M059J (cell line): ENCODE measurements around the gene DALRD3. TPM values are rescaled to one million over a fixed set of nuclear protein-coding genes. Genes with fewer than 3 reads are reported as not detected.
"Not testable (repeated sequence)": the region's sequence is repeated elsewhere in the genome, so short reads cannot be mapped to it uniquely, and the experiment has no call there.

Experiments used
- DNase-seq: peaks from one replicate; pipeline ENCODE4 v3.0.0-alpha.2; 2012; ENCODE audit warnings: low read depth
- total RNA-seq: library from RNA; depleted of rRNA; stranded (reverse); fragments of >200 nt; shearing (Covaris generic); gene quantifications from 2 replicates; pipeline ENCODE4 v1.2.3, GENCODE V29; 2014

The DALRD3 gene
- total RNA-seq, 1 experiment from 2014 or later, result 23.2 TPM

DNA sequence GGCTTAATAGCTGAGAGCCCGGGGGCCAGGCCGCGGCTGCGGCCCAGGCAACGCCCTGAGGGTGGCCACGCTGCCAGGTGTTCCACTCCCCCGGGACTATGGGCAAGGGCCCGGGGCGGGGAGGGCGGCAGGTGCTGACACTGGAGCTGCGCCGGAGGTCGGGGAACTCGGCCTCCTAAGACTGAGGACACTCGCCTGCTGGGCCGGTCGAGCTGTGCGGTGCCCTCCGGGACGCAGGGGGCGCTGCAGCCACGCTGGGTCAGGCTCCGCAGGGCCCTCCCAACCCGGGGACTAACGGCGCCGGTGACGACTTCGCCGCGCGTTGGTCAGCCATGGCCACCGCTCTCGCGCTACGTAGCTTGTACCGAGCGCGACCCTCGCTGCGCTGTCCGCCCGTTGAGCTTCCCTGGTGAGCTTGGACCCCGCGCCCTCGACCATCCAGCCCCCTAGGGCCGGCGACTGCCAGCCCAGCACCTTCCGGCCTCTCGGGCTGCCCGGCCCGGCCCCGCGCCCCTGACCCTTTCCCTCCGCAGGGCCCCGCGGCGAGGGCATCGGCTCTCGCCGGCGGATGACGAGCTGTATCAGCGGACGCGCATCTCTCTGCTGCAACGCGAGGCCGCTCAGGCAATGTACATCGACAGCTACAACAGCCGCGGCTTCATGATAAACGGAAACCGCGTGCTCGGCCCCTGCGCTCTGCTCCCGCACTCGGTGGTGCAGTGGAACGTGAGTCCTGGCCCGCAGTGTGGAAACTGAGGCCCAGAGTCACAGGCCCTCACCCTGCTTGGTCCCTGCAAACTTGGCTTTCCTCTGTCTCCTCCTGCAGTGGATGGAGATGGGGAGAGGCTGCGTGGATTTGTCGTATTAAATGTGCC is 3.7 kb upstream of the DALRD3 start, which contains the start of gene NDUFAF3:
Gene NDUFAF3 (plus strand): TSS at position 309 of the 875 bp plus-strand sequence. CDS start 24 bp downstream, at position 333.
- DNase-seq, result peak; percentile 88

DNA sequence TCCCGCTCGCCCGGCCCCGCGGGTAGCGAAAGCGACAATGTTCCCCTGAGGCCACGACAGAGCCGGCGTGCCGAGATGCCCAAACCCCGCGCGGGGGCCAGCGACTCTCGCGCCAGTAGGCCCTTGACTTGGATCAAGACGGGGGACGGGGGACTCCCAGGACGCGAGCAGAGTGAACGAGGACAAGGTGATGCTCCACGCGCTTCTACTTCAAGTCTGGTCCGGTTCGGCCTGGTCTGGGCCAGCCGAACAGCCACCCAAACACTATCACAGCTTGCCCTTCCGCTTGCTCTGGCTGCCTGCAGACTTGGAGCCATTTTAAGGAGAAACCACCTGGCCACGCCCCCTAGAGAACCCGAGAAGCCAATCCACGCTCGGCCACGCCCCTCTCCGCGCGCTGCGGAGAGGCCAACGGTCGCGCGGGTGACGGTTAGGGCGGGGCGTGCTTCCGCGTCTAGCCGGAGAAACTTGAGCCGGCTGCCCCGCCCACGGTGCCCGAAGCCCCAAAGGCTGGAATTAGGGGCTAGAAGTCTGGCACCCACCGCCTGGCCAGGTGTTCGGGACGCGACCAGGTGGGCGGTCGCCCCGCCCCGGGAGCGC is 2.9 kb upstream of the DALRD3 start:
- DNase-seq, result peak; percentile 95

DNA sequence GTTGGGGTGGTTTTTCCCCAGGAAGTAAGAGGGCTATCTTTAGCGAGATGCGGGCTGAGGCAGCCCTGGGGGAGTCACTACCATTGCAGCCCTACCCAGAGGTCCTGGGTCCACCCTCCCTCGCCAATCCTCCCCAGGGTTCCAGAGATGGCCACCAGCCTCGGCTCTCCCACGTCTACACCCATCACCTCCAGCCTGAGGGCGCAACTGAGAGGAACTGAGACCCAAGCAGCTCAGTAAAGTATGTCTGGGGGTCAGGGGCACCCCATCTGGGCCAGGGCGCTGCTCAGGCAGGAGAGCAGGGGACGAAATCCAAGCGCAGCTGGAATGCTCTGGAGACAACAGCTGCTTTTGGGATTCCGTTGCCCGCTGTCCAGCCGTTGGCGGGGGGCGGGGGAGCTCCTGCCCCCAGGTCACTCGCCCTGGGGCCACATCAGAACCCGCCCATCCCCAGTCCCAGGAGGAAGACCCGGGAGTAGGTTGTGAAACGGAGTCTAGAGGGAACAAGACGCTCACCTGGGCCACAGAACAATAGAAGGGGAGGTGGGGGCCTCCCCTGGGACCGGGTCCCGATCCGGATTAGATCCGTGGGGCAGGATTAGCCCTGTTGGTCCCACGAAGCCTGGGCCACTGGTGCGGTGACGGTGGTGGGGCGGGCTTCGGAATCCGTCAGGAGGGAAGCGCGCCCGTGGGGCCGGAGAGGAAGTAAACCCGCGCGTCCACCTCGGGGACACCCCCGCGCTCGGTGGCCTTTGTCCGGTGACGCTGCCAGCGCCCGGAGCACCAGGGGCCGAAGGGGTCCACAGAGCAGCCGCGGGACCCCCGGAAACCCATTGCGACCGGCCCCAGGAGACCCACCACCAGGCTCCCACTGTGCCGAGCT is 2.2 kb upstream of the DALRD3 start:
- peak; percentile 27 for DNase-seq

DNA sequence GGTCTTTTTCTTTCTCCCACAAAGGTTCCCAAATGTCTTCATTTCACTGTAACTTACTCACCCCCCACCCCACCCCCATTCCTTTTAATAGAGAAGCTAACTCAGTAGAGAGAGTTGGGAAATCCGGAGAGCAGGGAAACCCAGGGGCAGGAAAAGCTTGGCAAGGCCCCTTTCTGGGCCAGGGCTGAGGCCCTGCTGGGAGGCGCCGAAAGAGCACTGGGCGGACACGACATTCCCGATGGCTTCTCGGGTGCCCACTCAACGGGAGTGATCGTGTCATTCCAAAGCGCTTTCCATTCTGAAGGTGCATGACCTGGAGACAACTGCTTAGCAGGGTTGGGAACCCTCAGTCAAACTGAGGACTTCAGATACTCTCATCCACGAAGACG is 1.6 kb upstream of the DALRD3 start:
- DNase-seq, result peak; percentile 13

DNA sequence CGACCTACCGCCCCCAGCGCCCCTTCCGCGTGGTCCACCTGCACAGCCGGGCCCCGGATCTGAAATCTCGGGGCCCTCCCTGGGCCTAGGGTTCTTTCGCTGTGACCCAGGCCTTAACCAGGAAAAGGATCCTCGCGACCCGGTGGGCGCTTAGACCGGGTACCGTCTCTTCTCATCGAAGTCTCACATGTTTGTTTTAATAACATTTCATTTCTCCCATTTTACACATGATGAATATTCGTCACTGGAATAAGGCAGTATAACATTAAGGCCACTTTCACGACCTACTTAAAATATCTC is 277 bp upstream of the DALRD3 start:
- DNase-seq, result no peak

DNA sequence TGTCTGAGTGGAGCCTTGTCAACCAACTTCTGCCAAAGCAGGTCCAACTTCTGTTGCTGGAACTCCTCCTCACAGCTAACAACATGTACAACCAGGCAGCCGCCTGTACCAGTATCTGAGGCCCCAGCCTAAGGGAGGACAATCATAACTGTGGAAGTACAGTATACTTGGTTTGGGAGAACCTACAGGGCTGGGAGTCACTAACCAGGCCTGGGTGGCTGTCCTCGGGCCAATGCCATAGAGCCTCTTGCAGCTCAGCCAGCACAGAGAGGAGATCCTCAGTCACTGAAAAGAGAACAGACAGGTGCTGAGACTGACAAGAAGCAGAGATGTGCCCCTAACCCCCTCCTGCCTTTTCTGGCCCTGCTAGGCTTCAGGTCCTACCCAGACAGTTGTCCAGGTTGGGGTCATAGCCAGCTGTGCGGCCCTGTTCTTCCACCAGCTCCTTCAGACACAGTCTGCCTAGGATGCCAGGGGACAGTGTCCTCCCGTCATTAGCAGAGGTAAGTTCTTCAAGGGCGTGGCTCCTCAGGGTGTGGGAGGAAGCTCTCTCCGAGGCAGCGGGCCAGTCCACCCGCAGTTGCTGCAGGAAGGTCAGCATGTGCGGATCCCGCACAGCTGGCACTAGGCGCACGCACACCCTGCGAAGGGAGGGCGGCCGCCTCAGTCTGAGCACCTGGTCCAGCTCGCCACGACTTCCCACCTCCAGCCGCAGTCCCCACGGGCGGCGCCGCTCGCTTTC is 980 bp downstream of the DALRD3 start:
- peak; percentile 15 for DNase-seq

DNA sequence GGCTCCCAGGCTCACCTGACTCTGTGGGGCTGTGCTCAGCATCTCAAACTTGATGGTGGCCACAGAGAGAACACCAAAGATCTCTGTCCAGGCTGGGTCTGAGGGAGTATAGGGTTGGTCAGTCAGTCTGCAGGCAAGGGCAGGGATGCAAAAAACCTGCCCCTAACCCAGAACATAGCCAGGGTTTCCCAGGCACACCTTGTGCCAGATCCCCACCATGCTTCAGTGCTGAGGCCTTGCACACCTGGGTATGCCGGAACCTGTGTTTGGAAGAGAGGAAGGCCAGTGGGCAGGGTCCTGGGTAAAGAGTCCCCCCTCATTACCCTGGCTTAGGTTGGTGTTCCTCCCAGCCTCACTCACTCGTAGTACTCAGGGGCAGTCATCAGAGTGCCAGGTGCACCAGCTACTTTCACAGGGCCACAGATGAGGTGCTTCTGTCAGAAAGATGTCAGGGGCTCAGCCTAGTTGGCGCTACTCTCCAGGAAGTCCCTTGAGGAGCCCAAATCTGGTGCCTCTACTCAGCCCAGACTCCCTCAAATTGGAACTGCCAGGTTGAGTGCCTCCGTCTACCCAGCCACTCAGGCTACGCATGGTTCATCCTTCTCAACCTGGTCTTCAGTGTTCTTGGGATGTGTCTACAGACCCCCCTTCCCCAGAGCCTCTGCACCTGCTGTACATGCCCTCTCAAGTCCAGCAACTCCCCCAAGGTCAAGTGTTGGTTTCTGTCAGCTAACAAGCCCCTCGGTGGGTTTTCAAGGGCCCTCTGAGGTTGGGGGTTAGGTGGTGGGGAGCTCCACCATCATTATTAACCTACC is 1.8 kb downstream of the DALRD3 start:
- no peak for DNase-seq

DNA sequence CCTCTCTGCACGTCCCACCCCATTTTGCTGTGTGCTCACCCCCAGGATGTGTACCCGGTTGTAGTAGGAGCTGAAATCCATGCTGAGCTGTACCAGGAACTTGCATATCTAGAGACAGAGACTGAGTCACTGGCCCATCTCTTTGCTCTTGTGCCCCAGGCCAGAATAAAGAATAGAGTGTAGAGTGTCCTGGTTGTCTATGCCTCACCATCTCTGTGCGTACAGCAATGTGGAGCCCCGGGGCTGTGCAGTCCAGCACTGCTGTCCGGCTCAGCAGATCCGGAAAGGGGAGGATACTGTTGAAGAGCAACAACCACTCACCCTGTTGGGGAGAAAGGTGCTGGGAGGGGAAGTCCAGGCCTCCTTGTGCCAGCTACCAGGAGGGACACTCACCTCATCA is 2.6 kb downstream of the DALRD3 start:
- DNase-seq, result peak; percentile 26

DNA sequence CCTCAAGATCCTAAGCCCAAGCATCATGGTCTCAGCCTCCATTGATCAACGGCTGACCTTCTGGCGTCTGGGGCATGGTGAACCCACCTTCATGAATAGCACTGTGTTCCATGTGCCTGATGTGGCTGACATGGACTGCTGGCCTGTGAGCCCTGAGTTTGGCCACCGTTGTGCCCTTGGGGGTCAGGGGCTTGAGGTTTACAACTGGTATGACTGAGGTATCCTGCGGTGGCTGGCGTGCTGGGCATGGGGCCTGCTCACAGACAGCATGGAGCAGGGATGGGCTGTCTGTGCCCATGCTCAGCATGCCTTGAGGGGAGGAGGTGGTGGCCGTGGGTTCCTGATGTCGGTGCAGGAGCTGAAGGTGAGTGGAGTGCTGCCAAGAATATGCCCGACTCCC is 3.3 kb downstream of the DALRD3 start:
- no peak for DNase-seq

DNA sequence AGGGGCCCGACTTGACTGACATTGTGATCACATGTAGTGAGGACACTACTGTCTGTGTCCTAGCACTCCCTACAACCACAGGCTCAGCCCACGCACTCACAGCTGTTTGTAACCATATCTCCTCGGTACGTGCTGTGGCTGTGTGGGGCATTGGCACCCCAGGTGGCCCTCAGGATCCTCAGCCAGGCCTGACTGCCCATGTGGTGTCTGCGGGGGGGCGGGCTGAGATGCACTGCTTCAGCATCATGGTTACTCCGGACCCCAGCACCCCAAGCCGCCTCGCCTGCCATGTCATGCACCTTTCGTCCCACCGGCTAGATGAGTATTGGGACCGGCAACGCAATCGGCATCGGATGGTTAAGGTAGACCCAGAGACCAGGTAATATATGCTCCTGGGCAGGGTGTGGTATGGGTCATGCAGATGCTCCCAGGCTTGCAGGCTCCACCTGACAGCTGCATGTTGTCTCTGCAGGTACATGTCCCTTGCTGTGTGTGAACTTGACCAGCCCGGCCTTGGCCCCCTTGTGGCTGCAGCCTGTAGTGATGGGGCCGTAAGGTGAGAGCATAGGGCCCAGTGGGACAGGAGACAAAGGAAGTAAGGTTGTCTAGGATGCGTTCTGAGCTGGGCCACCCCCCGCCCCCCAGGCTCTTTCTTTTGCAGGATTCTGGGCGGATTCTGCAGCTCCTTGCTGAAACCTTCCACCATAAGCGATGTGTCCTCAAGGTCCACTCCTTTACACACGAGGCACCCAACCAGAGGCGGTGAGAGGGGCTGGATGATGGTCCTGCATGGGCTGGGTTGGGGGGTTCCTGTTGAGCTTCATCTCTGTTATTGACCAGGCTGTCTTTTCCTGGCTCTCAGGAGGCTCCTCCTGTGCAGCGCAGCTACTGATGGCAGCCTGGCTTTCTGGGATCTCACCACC is 4.4 kb downstream of the DALRD3 start:
- peak; percentile 38 for DNase-seq

DNA sequence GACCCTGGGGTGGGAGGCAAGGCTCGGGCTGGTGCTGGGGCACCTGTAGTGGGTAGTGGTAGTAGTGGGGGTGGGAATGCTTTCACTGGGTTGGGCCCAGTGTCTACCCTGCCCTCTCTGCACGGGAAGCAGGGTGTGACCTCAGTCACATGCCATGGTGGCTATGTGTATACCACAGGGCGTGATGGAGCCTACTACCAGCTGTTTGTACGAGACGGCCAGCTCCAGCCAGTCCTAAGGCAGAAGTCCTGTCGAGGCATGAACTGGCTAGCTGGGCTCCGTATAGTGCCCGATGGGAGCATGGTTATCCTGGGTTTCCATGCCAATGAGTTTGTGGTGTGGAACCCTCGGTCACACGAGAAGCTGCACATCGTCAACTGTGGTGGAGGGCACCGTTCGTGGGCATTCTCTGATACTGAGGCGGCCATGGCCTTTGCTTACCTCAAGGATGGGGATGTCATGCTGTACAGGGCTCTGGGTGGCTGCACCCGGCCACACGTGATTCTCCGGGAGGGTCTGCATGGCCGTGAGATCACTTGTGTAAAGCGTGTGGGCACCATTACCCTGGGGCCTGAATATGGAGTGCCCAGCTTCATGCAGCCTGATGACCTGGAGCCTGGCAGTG is 5.2 kb downstream of the DALRD3 start:
- no peak for DNase-seq

DNA sequence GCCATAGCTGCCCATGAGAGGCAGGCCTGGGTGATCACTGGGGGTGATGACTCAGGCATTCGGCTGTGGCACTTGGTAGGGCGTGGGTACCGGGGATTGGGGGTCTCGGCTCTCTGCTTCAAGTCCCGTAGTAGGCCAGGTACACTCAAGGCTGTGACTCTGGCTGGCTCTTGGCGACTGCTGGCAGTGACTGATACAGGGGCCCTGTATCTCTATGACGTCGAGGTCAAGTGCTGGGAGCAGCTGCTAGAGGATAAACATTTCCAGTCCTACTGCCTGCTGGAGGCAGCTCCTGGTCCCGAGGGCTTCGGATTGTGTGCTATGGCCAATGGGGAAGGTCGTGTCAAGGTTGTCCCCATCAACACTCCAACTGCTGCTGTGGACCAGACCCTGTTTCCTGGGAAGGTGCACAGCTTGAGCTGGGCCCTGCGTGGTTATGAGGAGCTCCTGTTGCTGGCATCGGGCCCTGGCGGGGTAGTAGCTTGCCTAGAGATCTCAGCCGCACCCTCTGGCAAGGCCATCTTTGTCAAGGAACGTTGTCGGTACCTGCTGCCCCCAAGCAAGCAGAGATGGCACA is 5.9 kb downstream of the DALRD3 start:
- DNase-seq, result no peak

DNA sequence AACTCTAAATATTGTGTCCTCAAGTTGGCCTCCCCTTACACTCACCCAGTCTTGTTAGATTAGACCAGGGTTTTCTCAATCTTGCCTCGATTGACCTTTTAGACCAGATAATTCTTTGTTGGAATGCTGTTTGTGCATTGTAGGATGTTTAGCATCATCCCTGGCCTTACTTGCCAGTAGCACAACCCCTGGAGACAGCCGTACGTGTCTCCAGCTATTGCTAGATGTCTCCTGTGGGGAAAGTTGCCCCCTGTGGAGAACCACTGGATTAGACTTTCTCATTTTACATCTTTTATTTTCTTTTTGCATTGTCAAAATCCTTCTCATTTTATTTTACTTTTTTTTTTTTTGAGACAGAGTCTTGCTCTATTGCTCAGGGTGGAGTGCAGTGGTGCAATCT is 9.0 kb downstream of the DALRD3 start:
- no peak for DNase-seq

DNA sequence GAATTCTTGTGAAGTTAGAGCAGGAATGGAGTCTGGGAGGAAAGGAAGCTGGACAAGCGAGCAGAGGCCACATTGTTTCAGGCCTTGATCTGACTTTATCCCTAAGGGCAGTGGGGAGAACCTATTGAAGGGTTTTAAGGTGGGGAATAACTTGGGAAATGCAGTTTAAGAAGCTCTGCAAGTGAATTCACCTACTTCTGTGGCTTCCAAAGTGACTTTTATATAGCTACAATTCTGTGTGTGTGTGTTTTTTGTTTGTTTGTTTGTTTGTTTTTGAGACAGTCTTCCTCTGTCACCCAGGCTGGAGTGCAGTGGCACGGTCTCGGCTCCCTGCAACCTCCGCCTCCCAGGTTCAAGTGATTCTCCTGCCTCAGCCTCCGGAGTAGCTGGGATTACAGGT is 9.8 kb downstream of the DALRD3 start:
- DNase-seq, result not testable (repeated sequence)

DNA sequence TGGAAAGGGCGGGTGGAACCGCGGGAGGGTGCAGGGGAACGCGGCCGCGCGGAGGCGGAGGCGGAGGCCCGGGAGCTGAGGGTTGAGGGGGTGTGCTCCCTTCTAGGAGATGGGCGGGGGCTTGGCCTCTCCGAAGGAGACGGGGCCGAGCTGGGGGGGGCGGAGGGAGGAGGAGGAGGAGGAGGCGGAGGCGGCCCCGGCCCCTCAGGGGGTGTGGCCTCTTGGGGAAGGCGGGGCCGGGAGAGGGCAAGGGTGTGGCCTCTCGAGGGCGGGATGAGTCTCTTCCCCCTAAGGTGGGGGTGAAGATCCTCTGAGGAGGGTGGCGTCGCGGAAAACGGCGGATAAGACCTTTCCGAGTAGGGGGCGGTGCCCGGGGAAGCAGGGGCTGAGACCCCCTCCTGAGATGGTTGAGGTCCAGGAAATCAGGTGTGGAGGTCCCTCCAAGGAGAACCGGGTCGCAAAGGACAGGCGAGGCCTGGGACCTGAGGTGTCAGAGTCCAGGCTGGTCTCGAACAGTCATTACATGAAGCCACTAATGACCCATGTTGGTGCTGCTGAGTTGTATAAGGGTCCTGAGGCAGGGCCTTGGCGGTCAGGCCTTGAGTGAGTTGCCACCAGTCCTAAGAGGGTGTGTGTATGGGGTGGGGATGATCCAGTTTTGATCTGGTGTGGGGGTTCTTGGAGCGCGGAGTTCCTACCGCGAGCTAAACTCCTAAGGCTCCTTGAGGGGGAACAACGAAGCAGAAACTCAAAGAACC is 10.4 kb downstream of the DALRD3 start:
- peak; percentile 72 for DNase-seq

DNA sequence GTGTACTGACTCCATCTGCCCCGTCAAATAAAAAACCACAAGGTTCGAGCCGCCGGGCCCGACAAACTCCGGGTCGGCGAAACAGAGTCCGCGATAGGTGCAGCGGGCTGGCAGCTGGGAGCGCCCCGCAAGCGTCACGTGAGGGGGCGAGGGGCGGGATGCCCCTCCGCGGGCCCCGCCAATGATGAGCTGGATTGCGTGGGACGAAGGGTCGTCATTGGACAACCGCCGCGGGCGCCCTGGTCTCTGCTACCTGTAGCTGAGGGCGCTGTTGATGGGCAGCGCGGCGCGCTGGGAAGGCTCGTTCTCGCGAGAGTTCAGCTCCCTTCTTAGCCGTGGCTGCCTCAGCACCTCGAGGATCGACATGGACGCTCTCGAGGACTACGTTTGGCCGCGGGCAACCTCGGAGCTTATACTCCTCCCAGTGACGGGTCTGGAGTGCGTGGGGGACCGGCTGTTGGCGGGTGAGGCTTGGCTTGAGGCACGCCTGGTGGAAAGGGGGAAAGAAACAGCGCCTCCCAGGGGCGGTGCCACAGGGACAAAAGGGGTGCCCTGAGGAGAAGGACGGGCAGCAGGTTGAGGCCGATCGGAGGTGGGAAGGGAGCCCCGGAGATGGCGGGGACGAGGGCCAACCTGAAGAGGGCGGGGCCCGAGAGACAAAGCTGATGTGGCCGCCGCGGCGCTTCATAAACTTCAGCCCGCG is 11.2 kb downstream of the DALRD3 start, which contains the start of gene WDR6:
Gene WDR6 (plus strand): TSS at position 324 of the 703 bp plus-strand sequence. CDS start 41 bp downstream, at position 365.
- peak; percentile 95 for DNase-seq

DNA sequence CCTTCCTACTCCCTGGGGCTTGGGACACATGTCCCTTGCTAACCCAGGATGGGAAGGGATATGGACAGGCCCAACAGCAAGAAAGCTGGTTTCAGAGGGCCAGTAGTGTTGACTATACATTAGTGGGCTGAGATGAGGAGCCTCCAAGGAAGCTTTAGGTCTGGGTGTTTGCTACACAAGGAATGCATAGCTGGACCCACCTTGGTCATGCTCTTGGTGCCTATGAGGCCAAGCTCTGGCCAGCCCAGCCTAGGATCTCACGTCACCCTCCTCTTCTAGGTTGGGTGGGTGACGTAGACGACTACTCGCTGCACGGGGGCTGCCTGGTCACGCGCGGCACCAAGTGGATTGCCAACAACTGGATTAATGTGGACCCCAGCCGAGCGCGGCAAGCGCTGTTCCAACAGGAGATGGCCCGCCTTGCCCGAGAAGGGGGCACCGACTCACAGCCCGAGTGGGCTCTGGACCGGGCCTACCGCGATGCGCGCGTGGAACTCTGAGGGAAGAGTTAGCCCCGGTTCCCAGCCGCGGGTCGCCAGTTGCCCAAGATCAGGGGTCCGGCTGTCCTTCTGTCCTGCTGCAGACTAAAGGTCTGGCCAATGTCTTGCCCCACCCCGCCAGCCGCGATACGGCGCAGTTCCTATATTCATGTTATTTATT is 11.8 kb downstream of the DALRD3 start:
- DNase-seq, result no peak
